Measurements from ENCODE around the gene TMEM37.
"Not testable (repeated sequence)": the region's sequence is repeated elsewhere in the genome, so short reads cannot be mapped to it uniquely, and the experiment has no call there.

Gene TMEM37

DNA sequence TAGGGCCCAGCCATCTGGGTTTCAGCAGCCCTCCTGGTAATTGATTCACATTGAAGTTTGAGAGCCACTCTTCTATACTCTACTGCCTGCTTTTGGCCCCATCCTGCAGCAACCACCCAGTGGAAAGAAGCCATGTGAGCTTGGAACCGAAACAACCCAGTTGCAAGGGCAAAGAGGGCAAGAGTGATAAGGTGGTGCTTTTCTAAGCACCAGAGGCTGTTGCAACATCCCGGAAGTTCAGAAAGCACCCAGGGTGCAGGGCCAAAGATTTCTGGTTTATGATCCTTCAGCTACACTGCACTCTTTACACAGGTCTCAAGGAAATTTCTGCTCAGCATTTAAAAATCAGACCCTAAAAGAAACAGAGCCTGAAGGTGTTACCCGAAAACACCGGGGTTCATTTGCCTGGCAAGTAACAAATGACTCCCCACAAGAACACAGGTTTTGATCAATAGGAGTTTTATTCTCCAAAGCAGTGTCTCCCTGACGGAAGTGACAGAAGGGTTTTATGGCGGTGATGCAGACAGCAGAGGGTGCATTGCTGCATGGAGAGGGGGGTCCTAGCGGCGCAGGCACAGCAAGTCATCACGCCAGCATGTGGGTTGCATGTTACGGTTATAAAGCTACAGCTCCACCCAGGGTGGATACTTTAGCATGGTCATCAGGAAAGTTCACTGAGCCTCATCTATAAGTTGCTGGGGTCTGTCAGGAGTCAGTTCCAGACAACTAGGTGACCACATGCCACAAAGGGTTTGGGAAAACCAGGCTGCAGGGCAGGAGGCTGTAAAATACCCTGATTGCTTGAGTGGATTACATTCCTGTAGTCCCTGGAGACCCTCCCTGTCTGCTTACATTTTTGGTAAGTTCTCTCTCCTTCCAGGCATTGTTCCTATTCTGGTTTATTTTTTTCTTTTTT, 28.8 kb upstream of the TMEM37 start:
- H3K27ac ChIP-seq (ENCODE audit: low read length): no peak overlapping the region
- peaks cover 4% of the 10 kb centered on the region for H3K4me1 ChIP-seq (ENCODE audit: control insufficient read depth, insufficient read depth, low read length)
- no peak overlapping the region for H3K9ac ChIP-seq (ENCODE audit: low read length in 2 of 2)
- H3K4me3 ChIP-seq (ENCODE audit: low read length in 2 of 2): no peak overlapping the region
- no peaks in the 10 kb centered on the region for H3K27me3 ChIP-seq (ENCODE audit: control insufficient read depth in 1 of 2, insufficient read depth in 2 of 2, low read length in 2 of 2)
- H3K9me3 ChIP-seq (ENCODE audit: control insufficient read depth in 2 of 2, low read length in 2 of 2): peaks cover 0 to 4% of the 10 kb centered on the region in 2 donors
- no peaks in the 10 kb centered on the region for H3K36me3 ChIP-seq (ENCODE audit: control insufficient read depth in 2 of 2, insufficient read depth in 2 of 2, low read length in 2 of 2)

DNA sequence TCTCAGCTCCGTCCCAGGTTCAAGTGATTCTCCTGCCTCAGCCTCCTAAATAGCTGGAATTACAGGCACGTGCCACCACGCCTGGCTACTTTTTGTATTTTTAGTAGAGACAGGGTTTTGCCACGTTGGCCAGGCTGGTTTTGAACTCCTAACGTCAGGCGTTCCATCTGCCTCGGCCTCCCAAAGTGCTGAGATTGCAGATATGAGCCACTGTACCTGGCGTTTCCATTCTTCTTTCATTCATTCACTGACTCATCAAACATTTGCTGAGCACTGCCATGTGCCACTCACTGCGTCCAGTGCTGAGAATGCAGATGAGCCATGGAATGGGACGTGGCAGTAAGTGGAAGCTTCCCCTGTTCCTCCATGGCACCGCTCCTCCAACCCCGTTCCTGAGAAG, 28.0 kb upstream of the TMEM37 start:
- not testable (repeated sequence) for H3K4me1 ChIP-seq (ENCODE audit: control insufficient read depth, insufficient read depth, low read length); H3K27ac ChIP-seq (ENCODE audit: low read length); H3K27me3 ChIP-seq (ENCODE audit: control insufficient read depth in 1 of 2, insufficient read depth in 2 of 2, low read length in 2 of 2)

DNA sequence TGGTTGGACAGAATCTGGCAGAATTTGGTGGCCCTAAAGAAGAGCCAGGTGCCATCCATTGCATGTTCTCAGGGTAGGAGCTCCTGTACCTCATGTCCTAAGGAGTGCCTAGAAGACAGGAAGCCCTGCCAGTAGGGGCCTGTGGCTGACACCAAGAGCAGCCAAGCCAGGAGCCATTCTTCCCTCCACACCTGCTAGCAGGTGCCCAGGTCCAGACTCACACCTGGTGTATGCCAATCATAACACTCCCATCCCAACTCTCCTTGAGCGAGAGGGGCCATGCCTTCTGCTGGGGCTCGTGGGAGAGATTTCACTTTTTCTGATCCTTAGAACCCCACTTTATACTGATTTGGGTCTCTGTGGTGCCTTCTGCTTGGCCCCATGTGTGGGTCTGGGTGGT, 26.5 kb upstream of the TMEM37 start:
- H3K27me3 ChIP-seq (ENCODE audit: control insufficient read depth in 1 of 2, insufficient read depth in 2 of 2, low read length in 2 of 2): no peaks in the 10 kb centered on the region
- no peak overlapping the region for H3K4me3 ChIP-seq (ENCODE audit: low read length in 2 of 2)
- no peaks in the 10 kb centered on the region for H3K36me3 ChIP-seq (ENCODE audit: control insufficient read depth in 2 of 2, insufficient read depth in 2 of 2, low read length in 2 of 2)
- peaks cover 4% of the 10 kb centered on the region for H3K4me1 ChIP-seq (ENCODE audit: control insufficient read depth, insufficient read depth, low read length)
- no peak overlapping the region for H3K9ac ChIP-seq (ENCODE audit: low read length in 2 of 2)
- peaks cover 0 to 4% of the 10 kb centered on the region in 2 donors for H3K9me3 ChIP-seq (ENCODE audit: control insufficient read depth in 2 of 2, low read length in 2 of 2)
- no peak overlapping the region for H3K27ac ChIP-seq (ENCODE audit: low read length)

More for the DNA sequence above, 28.0 kb upstream of the TMEM37 start:
- not testable (repeated sequence) for H3K4me3 ChIP-seq (ENCODE audit: low read length in 2 of 2); H3K36me3 ChIP-seq (ENCODE audit: control insufficient read depth in 2 of 2, insufficient read depth in 2 of 2, low read length in 2 of 2); H3K9ac ChIP-seq (ENCODE audit: low read length in 2 of 2); H3K9me3 ChIP-seq (ENCODE audit: control insufficient read depth in 2 of 2, low read length in 2 of 2)

DNA sequence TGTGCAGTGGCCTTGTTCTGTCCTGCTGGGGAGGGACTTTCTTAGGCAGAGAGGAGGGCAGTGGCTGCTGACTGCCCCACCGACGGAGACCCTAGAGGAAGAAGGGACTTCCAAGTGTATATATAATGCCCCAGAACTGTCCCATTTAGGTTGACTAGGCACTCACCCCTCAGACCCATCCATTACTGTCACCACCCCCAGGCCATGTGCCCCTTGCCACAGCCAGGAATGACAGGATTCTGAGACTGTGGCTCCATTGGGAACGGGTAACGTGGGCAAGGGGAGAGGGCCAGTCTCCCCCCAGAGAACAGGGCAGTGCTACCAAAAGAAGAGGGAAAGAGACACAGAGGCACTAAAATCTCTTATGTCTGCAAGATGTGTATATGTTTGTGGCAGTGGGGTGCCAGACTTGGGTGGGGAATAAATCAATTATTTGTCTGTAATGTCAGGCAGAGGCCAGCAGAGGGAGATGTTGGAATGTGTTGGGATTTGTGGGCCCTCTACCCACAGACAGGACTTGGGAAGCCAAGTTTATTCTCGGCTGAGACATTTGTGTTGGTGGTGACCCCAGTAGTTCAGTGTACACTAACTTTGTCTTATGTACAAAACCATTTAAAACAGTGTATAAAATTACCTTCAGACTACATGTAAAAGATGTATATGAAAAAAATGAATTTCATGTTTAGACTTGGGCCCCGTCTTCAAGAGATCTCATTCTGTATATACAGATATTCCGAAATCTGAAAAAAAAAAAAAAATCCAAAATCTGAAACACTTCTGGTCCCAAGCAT, 24.0 kb upstream of the TMEM37 start:
- Histone ChIP-seq H3K9ac (ENCODE audit: low read length in 2 of 2) (peak overlapping the region in 1 of 2 donors; percentile 5), H3K36me3 (ENCODE audit: control insufficient read depth in 2 of 2, insufficient read depth in 2 of 2, low read length in 2 of 2) (no peaks in the 10 kb centered on the region), H3K27me3 (ENCODE audit: control insufficient read depth in 1 of 2, insufficient read depth in 2 of 2, low read length in 2 of 2) (no peaks in the 10 kb centered on the region), H3K27ac (ENCODE audit: low read length) (no peak overlapping the region), H3K4me1 (ENCODE audit: control insufficient read depth, insufficient read depth, low read length) (peaks cover 4% of the 10 kb centered on the region), H3K4me3 (ENCODE audit: low read length in 2 of 2) (no peak overlapping the region), H3K9me3 (ENCODE audit: control insufficient read depth in 2 of 2, low read length in 2 of 2) (peaks cover 0 to 4% of the 10 kb centered on the region in 2 donors)

DNA sequence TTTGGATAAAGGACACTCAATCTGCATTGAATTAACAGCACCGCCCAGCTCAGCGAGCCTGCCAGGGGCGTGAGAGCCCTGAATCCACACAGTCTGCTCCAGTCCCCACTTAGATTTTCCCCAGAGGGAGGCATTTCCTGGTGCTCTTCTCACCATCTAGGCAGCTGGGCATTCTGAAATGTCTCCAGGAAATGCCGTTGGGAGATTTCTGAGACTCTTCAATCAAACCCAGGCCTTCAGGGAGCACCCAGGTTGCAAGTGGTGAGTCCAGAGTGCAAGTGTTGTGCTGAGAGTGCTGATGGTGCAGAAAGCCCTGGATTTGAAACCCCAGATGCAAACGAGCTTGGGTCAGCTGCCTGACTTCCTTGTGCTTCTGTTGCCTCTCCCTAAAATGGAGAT, 23.4 kb upstream of the TMEM37 start:
- peak overlapping the region in 1 of 2 donors; percentile 5 for H3K9ac ChIP-seq (ENCODE audit: low read length in 2 of 2)
- no peak overlapping the region for H3K4me3 ChIP-seq (ENCODE audit: low read length in 2 of 2)
- H3K27me3 ChIP-seq (ENCODE audit: control insufficient read depth in 1 of 2, insufficient read depth in 2 of 2, low read length in 2 of 2): no peaks in the 10 kb centered on the region
- H3K4me1 ChIP-seq (ENCODE audit: control insufficient read depth, insufficient read depth, low read length): peaks cover 4% of the 10 kb centered on the region
- no peak overlapping the region for H3K27ac ChIP-seq (ENCODE audit: low read length)
- no peaks in the 10 kb centered on the region for H3K36me3 ChIP-seq (ENCODE audit: control insufficient read depth in 2 of 2, insufficient read depth in 2 of 2, low read length in 2 of 2)
- H3K9me3 ChIP-seq (ENCODE audit: control insufficient read depth in 2 of 2, low read length in 2 of 2): peaks cover 0 to 4% of the 10 kb centered on the region in 2 donors

DNA sequence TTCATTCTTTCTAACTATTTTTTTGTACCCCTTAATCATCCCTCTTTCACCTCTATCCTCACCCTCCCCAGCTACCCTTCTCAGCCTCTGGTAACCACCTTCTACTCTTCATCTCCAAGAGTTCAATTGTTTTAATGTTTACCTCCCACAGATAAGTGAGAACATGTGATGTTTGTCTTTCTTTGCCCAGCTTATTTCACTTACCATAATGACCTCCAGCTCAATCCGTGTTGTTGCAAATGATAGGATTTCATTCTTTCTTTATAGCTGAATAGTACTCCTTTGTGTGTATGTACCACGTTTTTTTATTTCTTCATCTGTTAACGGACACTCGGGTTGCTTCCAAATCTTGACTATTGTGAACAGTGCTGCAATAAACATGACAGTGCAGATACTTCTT, 22.1 kb upstream of the TMEM37 start:
- Histone ChIP-seq H3K27me3 (ENCODE audit: control insufficient read depth in 1 of 2, insufficient read depth in 2 of 2, low read length in 2 of 2) (no peaks in the 10 kb centered on the region), H3K4me1 (ENCODE audit: control insufficient read depth, insufficient read depth, low read length) (peaks cover 4% of the 10 kb centered on the region), H3K27ac (ENCODE audit: low read length) (no peak overlapping the region), H3K36me3 (ENCODE audit: control insufficient read depth in 2 of 2, insufficient read depth in 2 of 2, low read length in 2 of 2) (no peaks in the 10 kb centered on the region), H3K9me3 (ENCODE audit: control insufficient read depth in 2 of 2, low read length in 2 of 2) (peaks cover 0 to 7% of the 10 kb centered on the region in 2 donors), H3K4me3 (ENCODE audit: low read length in 2 of 2) (no peak overlapping the region), H3K9ac (ENCODE audit: low read length in 2 of 2) (no peak overlapping the region)

DNA sequence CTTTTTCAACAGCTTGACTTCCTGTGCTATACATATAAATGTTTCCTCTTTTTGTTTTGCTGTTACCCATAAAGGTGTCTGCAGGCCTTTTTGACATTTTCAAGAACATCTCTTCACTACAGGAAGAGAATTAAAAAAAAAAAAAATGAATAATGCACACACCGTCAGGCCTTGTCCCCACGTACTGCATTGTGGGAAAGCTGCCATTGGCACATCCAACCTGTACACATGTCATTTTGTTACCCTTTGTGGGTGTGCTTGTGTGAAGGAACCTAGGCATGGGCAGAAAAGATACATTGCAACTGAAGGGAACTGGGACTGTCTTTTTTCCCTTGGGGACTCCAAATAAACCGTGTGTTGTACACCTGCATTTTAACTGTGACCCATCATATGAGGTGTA, 16.8 kb upstream of the TMEM37 start:
- H3K9ac ChIP-seq (ENCODE audit: low read length in 2 of 2): no peak overlapping the region
- H3K27ac ChIP-seq (ENCODE audit: low read length): no peak overlapping the region
- H3K9me3 ChIP-seq (ENCODE audit: control insufficient read depth in 2 of 2, low read length in 2 of 2): peaks cover 3 to 4% of the 10 kb centered on the region in 2 donors
- H3K4me1 ChIP-seq (ENCODE audit: control insufficient read depth, insufficient read depth, low read length): no peaks in the 10 kb centered on the region
- H3K36me3 ChIP-seq (ENCODE audit: control insufficient read depth in 2 of 2, insufficient read depth in 2 of 2, low read length in 2 of 2): no peaks in the 10 kb centered on the region
- no peak overlapping the region for H3K4me3 ChIP-seq (ENCODE audit: low read length in 2 of 2)
- H3K27me3 ChIP-seq (ENCODE audit: control insufficient read depth in 1 of 2, insufficient read depth in 2 of 2, low read length in 2 of 2): no peaks in the 10 kb centered on the region

DNA sequence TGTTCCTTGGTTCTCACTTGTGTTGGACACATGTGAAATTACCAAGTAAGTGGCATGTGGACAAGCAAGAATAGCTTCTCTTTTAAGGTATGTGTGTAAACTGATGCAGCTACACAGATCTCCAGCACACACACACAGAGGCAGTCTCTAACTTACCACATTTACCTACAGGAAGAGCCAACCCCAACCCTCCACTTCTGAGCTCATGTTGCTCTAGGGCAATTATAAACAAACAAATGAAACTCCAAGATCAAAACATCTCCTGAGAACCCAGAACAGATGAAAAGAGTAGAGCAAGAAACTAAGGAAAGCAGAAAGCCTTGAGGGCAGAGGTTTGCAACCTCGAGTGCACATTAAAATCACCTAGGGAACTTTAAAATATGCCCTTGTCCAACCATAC, 16.0 kb upstream of the TMEM37 start:
- peaks cover 3 to 4% of the 10 kb centered on the region in 2 donors for H3K9me3 ChIP-seq (ENCODE audit: control insufficient read depth in 2 of 2, low read length in 2 of 2)
- no peaks in the 10 kb centered on the region for H3K27me3 ChIP-seq (ENCODE audit: control insufficient read depth in 1 of 2, insufficient read depth in 2 of 2, low read length in 2 of 2)
- H3K27ac ChIP-seq (ENCODE audit: low read length): no peak overlapping the region
- H3K4me1 ChIP-seq (ENCODE audit: control insufficient read depth, insufficient read depth, low read length): no peaks in the 10 kb centered on the region
- no peaks in the 10 kb centered on the region for H3K36me3 ChIP-seq (ENCODE audit: control insufficient read depth in 2 of 2, insufficient read depth in 2 of 2, low read length in 2 of 2)
- H3K9ac ChIP-seq (ENCODE audit: low read length in 2 of 2): no peak overlapping the region
- H3K4me3 ChIP-seq (ENCODE audit: low read length in 2 of 2): no peak overlapping the region

DNA sequence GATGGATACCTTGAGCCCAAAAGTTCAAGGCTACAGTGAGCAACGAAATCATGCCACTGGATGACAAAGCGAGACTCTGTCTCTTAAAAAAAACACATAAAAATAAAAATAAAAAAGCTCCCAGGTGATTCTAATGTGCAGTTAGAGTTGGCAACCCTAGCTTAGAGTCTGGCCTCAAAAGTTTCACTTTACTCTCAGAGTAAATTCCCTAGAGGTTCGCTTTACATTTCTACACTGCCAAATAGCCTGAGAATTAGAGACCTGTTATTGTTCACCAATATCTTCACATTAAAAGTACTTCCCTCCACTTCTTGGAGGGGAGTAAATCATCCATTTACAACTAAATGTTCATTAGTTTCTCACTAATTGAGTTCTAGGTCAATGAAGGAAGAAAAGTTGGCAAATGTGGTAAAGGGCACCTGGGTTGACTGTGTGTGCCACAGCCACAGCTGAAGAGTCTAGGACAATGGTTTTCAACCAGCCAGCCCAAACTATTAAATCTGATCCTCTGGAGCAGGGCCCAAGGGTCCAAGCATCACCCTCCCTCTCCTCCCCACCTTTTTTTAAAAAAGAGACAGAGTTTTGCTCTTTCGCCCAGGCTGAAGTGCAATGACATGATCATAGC, 15.2 kb upstream of the TMEM37 start:
- H3K9me3 ChIP-seq (ENCODE audit: control insufficient read depth in 2 of 2, low read length in 2 of 2): peaks cover 4 to 7% of the 10 kb centered on the region in 2 donors
- no peaks in the 10 kb centered on the region for H3K4me1 ChIP-seq (ENCODE audit: control insufficient read depth, insufficient read depth, low read length)
- no peak overlapping the region for H3K9ac ChIP-seq (ENCODE audit: low read length in 2 of 2)
- H3K27ac ChIP-seq (ENCODE audit: low read length): no peak overlapping the region
- no peaks in the 10 kb centered on the region for H3K27me3 ChIP-seq (ENCODE audit: control insufficient read depth in 1 of 2, insufficient read depth in 2 of 2, low read length in 2 of 2)
- H3K4me3 ChIP-seq (ENCODE audit: low read length in 2 of 2): no peak overlapping the region
- no peaks in the 10 kb centered on the region for H3K36me3 ChIP-seq (ENCODE audit: control insufficient read depth in 2 of 2, insufficient read depth in 2 of 2, low read length in 2 of 2)

DNA sequence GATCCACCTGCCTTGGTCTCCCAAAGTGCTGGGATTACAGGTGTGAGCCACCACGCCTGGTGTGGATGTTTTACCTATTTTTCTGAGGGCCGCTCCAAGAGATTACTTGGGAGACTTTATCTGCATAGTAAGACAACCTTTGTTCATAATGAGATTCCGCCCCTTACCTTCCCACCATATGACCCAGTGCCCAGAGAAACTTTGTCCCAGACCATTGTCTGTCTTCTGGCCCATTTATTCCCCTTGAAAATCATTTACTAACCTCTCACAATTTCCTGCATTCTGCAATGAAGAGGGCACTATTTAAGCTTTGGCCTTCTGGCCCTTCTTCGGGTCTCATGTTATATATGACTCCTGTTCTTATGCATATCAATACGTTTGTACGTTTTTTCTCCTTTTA, 13.7 kb upstream of the TMEM37 start:
- Histone ChIP-seq H3K4me1 (ENCODE audit: control insufficient read depth, insufficient read depth, low read length) (no peaks in the 10 kb centered on the region), H3K27ac (ENCODE audit: low read length) (no peak overlapping the region), H3K27me3 (ENCODE audit: control insufficient read depth in 1 of 2, insufficient read depth in 2 of 2, low read length in 2 of 2) (no peaks in the 10 kb centered on the region), H3K9me3 (ENCODE audit: control insufficient read depth in 2 of 2, low read length in 2 of 2) (peaks cover 4 to 7% of the 10 kb centered on the region in 2 donors), H3K9ac (ENCODE audit: low read length in 2 of 2) (no peak overlapping the region), H3K4me3 (ENCODE audit: low read length in 2 of 2) (no peak overlapping the region), H3K36me3 (ENCODE audit: control insufficient read depth in 2 of 2, insufficient read depth in 2 of 2, low read length in 2 of 2) (no peaks in the 10 kb centered on the region)

Data from stomach smooth muscle (tissue), 2 donors.